GM18909 (cell line): ENCODE measurements around the gene PAGR1.
"Not testable (repeated sequence)": the region's sequence is repeated elsewhere in the genome, so short reads cannot be mapped to it uniquely, and the experiment has no call there.

Experiments
- ATAC-seq: cut with Tn5 transposase; IDR thresholded peaks from one replicate; pipeline ENCODE4 v1.9.1; 2021; ENCODE audit warnings: mild to moderate bottlenecking; ENCODE audit not compliant: unreplicated experiment, poor library complexity

The PAGR1 gene

DNA sequence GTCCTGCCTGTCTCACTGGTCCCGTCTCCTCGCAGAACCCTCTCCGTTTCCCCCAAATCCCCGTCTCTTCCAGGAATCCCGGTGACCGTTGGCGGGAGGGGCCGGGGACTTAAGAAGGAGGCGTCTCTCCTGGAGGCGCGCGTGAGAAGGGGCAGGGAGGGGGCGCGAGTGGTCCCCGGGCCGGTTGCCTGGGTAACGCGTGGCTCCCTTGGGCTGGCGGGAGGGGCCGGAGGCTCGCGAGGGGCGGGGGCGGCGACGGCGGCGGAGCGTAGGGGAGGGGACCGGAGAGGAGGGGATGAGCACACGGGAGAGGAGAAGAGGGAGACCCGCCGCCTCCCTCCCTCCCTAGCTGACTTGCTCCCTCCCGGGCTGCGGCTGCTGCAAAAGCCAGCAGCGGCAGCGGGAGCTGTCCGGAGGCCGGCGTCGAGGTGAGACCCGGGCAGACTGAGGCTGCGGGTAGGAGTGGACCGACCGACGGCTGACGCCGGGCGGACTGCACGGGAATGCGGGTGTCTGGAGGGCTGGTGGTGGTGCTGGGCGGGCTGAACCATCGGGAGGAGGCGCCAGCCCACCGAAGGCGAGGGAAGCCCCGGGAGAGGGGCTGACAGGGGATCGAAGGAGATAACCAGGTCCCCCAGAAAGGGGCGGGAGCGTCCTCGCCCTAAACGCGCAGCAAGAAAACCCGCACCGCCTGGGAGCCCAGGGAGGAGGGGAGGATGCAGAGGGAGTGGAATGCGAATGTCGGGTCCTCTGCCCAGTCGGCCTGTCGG, 3.9 kb upstream of the PAGR1 start, which contains the start of gene PRRT2:
Gene PRRT2, plus strand, starts transcription at position 298 of the 770 bp plus-strand sequence. CDS start 862 bp downstream, outside the sequence.
- ATAC-seq, result no peak

DNA sequence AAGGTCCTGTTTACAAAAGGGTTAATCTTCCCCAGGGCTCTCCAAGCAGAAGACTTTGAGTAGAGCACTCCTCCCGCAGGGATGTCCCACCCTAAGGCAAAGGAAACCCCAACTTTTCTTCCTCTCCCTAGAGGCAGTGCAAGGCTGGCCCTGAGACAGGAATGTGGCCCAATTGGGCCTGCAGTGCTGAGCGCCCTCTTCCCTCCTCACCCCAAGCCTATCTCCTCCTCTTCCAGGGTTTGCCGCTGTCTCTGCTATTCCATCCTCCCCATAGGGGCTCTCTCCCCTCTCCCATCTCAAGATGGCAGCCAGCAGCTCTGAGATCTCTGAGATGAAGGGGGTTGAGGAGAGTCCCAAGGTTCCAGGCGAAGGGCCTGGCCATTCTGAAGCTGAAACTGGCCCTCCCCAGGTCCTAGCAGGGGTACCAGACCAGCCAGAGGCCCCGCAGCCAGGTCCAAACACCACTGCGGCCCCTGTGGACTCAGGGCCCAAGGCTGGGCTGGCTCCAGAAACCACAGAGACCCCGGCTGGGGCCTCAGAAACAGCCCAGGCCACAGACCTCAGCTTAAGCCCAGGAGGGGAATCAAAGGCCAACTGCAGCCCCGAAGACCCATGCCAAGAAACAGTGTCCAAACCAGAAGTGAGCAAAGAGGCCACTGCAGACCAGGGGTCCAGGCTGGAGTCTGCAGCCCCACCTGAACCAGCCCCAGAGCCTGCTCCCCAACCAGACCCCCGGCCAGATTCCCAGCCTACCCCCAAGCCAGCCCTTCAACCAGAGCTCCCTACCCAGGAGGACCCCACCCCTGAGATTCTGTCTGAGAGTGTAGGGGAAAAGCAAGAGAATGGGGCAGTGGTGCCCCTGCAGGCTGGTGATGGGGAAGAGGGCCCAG, 3.0 kb upstream of the PAGR1 start:
- no peak for ATAC-seq

DNA sequence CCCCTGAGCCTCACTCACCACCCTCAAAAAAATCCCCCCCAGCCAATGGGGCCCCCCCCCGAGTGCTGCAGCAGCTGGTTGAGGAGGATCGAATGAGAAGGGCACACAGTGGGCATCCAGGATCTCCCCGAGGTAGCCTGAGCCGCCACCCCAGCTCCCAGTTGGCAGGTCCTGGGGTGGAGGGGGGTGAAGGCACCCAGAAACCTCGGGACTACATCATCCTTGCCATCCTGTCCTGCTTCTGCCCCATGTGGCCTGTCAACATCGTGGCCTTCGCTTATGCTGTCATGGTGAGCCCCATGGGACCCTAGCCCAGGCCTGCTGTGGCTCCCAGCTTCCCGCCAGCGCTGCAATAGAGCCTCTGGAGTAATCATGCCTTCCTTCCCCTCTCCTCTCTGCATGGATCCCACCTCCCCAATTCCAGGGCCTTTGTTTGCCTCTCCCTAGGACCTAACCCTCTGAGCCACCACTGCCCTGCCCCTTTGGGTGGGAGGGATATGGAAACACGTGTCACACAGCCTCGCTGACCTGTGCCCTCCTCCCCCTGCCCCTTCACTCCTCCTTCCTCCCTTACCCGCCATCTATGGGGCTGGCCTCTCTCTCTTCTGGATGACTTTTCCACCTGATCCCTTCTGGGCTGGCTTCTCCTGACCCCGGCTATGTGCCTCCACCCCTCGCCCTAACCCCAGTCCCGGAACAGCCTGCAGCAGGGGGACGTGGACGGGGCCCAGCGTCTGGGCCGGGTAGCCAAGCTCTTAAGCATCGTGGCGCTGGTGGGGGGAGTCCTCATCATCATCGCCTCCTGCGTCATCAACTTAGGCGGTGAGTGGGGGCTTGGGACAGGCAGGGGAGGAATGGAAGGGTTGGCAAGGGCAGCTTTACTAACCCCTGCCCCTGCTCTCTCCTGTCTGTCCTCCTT, 2.0 kb upstream of the PAGR1 start:
- ATAC-seq, result no peak

DNA sequence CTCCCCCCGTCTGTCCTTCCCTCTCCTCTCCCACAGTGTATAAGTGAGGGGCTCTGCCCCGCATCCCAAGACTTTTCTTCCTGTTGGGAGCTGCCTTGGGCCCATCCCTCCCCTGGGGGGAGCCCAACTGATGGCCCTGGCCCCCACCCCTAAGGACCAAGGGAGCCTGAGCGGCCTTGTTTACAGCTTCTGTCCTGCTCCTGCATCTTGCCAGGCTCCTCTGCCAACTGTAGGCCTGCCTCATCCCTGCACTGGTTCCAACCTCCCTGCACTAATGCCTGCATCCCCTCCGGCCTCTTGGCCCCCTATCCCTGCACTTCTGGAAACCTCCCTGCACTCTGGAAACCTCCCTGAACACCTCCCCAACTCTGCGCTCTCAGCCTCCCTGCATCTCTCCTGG, 1.4 kb upstream of the PAGR1 start:
- ATAC-seq, result no peak

DNA sequence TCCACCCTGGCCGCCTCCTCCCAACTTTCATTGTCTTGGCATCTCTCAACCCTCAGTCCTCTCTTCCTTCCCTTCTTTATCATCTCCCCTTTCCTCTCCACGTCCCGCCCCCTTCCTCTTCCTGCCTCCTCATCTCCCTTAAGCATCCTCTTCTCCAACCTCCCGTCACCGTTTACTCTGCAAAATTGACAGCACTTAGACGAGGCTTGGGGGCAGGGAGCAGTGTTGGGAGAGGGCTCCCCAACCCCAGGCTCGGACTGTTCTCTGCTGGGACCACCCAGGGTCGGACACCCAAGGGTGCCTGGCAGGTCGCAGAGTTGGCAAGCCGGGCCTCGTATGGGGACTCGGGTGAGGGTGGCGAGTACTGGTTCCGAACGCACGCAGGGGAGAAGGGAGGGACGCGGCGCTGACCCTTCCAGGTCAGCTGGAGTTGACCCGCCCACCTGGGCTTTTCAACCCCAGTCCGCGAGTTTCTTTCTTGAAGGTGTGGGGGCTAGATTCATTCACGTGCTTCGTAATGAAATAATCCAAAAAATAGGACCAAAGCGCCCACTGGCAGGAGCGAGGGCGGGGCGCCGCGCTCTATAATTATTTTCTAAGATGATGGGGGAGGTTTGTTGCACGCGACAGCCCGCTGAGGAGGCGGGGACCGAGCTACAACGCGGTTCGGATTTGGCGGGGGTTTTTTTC, 775 bp upstream of the PAGR1 start:
- ATAC-seq, result no peak

DNA sequence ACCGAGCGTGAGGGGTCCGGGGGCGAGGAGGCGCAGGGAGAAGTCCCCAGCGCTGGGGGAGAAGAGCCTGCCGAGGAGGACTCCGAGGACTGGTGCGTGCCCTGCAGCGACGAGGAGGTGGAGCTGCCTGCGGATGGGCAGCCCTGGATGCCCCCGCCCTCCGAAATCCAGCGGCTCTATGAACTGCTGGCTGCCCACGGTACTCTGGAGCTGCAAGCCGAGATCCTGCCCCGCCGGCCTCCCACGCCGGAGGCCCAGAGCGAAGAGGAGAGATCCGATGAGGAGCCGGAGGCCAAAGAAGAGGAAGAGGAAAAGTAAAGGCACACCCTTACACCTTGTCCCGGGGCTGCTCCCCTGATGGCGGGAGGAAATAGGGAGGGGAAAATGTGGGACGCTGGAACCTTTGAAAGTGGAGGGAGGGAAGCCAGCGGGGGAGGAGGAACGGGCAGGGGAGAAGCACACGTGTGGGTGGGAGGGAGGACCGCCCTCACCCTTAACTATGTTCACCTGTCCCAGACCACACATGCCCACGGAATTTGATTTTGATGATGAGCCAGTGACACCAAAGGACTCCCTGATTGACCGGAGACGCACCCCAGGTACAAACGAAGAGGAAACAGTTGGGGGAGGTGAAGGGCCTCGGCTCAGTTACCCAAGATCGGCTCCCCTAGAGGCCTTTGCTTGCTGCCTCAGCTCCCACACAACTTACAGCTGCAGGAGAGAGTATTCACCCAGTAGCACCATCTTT, 916 bp downstream of the PAGR1 start:
- peak; percentile 14 for ATAC-seq

DNA sequence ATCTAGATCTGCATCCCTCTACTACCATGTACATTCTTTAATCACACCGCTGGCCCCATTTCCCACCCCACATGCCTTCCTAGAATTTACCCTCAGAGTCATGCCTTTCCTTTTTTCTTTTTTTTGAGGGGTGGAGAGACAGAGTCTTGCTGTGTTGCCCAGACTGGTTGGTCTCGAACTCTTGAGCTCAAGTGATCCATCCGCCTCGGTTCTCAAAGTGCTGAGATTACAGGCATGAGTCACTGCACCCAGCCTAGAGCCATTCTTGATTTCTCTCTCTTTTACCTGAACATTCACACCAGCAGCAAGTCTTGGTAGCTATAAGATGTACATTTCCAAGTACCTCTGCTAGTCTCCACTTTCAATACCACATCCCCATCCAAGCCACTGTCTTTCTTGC, 2.1 kb downstream of the PAGR1 start:
- no peak for ATAC-seq

DNA sequence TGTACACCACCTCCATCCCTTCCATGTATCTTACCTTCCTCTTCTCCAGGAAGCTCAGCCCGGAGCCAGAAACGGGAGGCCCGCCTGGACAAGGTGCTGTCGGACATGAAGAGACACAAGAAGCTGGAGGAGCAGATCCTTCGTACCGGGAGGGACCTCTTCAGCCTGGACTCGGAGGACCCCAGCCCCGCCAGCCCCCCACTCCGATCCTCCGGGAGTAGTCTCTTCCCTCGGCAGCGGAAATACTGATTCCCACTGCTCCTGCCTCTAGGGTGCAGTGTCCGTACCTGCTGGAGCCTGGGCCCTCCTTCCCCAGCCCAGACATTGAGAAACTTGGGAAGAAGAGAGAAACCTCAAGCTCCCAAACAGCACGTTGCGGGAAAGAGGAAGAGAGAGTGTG, 3.6 kb downstream of the PAGR1 start:
- no peak for ATAC-seq

DNA sequence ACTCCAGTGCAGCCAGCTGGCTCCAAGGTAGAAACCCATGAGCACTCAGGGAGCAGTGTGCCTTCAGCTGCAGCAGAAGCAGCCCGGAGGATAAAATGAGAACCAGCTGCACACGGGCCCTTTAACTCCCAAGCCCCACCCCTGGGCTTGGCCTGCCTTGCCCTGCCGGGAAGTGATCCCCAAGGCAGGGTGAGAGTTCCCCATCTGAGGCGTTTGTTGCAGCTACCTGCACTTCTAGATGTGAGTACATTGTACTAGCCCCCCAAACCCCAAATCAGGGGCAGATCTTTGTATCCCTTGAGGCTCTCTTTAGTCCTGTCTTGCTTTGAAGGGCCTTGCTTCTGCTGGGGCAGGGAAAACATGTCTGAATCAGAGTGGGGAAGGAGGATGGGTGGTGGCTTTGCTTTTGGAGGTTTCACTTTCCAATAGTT, 4.3 kb downstream of the PAGR1 start, which contains the start of gene MVP:
Gene MVP, plus strand, starts transcription at position 192 of the 431 bp plus-strand sequence. CDS start 10,088 bp downstream, outside the sequence.
- ATAC-seq, result no peak

DNA sequence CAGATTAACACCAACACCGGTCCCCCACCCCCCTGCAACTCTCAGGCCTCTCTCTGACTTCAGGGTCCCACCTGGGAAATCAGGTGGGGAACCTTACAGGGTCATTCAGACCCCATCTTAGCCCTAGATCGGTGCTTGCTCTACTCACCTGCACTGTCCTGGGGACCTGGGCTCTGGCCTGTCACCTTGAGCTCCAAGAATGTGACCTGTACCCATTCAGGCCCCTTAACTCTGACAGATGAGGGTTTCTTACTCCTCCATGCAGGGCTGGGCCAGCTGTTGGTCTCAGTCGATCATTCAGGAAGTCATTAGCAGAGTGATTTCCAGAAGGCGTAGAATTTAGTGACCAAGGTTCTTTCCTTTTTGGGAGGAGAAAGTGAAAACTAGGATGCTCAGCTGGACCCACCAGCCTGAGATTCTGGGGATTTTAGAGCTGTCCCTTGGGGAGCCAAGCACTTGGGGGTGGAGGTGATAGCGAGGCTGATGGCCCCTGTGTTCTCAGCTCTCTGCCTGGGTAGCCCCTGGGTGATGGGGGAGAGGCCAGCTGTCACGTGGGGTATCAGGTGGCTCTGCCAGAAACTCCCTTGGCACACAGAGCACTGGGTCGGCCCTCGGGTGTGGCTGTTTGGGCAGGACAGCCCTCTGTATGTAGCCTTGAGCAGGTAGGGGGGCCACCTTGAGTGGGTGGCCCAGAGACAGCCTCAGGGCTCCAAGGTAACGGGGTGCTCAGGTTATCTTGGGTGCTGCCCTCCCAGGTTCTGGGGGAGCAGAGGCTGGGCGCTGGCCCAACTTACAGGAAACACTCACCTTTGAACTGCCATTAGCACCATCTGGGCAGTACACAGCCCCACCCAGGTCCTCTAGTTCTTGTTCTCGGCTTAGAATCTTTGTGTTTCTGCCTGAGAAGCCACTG, 5.0 kb downstream of the PAGR1 start:
- ATAC-seq, result peak; percentile 42

DNA sequence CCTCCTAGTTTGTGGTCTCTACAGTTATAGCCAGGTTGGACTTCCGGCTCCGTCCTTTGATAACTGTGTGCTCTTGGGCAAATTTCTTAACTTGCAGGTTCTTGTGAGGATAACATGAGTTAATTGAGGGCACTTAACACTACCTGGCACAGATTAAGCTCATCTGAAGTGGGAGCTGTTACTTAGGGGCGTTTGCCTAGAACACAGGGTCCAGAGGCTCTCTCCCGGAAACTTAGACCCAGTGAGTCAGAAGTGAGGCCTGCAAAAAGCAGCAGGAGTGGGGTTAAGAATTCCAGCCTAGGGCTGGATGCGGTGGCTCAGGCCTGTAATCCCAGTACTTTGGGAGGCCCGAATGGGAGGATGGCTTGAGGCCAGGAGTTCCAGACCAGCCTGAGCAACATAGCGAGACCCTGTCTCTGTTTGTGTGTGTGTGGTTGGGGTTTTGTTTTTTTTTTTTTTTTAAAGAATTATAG, 5.7 kb downstream of the PAGR1 start:
- ATAC-seq, result no peak

DNA sequence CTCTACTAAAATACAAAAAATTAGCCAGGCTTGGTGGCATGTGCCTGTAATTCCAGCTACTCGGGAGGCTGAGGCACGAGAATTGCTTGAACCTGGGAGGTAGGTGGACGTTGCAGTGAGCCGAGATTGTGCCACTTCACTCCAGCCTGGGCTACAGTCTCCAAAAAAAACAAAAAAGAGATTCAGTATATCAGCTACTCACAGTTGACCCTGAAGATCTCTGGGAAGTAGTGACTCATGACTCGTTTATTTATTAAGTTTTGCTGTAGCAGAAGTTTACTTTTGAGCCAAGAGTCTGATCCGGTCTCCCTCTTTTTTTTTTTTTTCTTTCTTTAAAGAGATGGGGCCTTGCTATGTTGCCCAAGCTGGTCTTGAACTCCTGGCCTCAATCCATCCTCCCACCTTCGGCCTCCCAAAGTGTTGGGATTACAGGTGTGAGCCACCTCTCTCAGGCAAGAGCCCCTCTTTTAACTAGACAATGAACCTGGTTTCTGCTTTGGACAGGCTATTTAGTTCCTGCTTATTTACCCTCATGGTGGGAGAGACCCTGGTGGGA, 8.7 kb downstream of the PAGR1 start:
- no peak for ATAC-seq

DNA sequence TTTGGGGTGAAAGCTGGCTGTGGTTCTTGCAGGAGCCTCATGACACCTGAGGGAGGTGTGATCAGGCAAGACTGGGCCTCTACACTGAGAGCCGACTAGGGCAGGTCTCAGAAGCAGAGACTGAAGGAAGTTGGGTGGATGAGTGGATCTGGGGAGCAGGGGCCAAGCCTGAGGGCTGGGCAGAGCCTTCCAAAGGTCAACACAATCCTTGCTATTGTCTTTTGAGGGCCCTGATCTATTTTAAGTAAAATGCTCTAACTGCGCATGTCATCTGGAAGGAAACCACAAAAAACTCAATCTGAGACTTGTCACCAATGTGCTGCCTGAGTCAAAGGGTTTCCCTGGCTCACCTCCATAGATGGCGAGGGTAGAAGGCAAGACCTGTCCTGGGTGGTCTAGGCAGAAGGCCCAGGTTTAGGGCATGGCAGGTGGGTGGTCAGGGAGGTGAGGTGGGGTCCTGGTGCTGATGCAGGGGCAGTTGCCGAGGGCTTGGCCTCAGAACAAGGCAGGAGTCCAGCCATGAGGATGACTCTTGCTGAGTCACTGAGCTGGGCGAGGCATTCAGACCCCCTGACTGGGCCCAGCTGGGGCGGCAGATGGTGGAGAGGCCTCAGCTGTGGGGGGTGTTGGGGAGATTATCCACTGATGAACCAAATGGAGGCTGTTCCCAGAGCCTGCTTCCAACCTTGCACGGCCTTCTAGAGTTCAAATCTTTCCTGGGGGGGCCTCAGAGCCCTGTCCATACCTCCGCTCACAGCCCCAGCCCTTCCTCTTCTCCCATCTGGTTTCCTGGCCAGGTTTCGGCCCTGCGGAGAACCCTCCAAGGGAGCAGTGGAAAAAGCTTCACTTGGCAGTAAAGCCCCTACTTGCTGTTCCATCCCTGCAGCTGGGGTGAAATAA, 9.4 kb downstream of the PAGR1 start:
- no peak for ATAC-seq

DNA sequence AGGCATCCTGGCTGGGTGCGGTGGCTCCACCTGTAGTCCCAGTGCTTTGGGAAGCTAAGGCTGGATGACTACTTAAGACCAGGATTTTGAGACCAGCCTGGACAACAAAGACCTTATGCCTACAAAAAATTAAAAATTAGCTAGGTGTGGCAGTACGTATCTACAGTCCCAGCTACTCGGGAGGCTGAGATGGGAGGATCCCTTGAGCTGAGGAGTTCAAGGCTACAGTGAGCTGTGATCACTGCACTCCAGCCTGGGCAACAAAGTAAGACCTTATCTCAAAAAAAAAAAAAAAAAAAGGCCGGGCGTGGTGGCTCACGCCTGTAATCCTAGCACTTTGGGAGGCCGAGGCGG, 10.4 kb downstream of the PAGR1 start:
- no peak for ATAC-seq

DNA sequence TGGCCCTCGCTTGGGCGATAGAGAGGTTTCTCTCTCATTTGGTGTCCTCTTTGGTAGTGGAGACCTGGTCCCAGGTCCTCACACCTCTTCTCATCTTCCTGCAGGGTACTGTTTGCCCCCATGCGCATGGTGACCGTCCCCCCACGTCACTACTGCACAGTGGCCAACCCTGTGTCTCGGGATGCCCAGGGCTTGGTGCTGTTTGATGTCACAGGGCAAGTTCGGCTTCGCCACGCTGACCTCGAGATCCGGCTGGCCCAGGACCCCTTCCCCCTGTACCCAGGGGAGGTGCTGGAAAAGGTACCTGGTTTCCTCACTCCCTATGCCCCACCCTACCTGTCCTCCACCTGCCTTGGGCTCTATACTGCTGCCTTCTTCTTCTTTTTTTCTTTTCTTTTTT, 14.8 kb downstream of the PAGR1 start:
- no peak for ATAC-seq

DNA sequence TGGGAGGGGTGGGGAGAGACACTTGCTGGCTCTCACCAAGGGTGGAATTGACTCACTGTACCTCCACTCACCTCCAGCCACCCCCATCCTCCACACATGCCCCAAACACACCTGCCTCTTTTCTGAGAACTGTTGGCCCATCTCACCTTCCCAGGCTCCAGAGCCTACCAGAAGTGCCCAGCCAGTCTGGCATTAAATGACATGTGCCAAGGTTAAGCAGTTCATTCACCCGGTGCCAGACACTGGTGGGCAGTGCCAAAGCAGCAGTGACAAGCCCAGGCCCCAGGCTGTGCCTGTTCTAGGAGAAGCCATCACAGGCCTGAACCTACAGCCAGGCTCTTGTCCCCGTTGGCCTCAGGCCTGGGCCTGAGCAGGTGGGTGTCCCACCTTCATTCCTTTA, 15.5 kb downstream of the PAGR1 start:
- ATAC-seq, result no peak

DNA sequence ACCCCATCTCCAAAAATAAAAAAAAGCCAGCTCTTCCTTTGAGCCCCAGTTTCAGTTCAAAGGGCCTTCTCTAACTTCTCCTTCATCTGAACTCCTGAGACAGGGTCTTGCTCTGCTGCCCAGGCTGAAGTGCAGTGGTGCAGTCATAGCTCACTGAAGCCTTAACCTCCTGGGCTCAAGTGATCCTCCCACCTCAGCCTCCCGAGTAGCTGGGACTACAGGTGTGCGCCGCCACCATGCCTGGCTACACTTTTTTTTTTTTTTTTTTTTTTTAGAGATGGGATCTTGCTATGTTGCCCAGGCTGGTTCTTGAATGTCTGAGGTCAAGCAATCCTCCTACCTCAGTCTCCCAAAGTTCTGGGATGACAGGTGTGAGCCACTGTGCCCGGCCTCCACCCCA, 17.3 kb downstream of the PAGR1 start:
- ATAC-seq, result not testable (repeated sequence)
